Subcutaneous adipose tissue (tissue), 4 donors: Measurements from ENCODE around the gene RRAS2. TPM values are rescaled to one million over a fixed set of nuclear protein-coding genes. Genes with fewer than 3 reads are reported as not detected.

Experiments
- CTCF ChIP-seq: fragments of 450-650 bp; IDR thresholded peaks from one replicate; pipeline ENCODE4 v1.5.1; 2016; ENCODE audit warnings: low read depth, mild to moderate bottlenecking, control low read depth, antibody characterized with exemption, moderate library complexity
- total RNA-seq, 4 donors: library from RNA; depleted of rRNA; stranded (reverse); fragments of >200 nt; gene quantifications; one replicate each; pipeline ENCODE4 v1.1.0, GENCODE V29; 2016

The RRAS2 gene
- total RNA-seq, 4 donors from 2014 or later = 56.9 to 95.4 (median 64.6) TPM

GRCh38 chr11:14269692-14270573 is 89.0 kb downstream of the RRAS2 start:
- TF ChIP-seq CTCF = no peak

GRCh38 chr11:14267861-14268635 is 90.9 kb downstream of the RRAS2 start:
- no peak for TF ChIP-seq CTCF

- TF ChIP-seq CTCF = no peak
Measured at GRCh38 chr11:14266622-14267021, 92.4 kb downstream of the RRAS2 start.

- TF ChIP-seq CTCF = no peak
Measured at GRCh38 chr11:14264966-14265365, 94.0 kb downstream of the RRAS2 start.

GRCh38 chr11:14262271-14262846 is 96.6 kb downstream of the RRAS2 start:
- no peak for TF ChIP-seq CTCF

GRCh38 chr11:14261066-14261465 is 97.9 kb downstream of the RRAS2 start:
- TF ChIP-seq CTCF = no peak

- no peak for TF ChIP-seq CTCF
Measured at GRCh38 chr11:14259878-14260277, 99.1 kb downstream of the RRAS2 start.
